Duodenal mucosa (tissue), 2 donors: ENCODE measurements around the gene PPARA.

ENCODE experiments used
- H3K27ac ChIP-seq: one replicate; pipeline ENCODE4 v1.7.0; 2013; ENCODE audit warnings: low read depth, low read length
- H3K27me3 ChIP-seq, 2 donors: one replicate each; pipeline ENCODE4 v1.7.0; 2013; ENCODE audit warnings: low read length in 2 of 2, control low read depth in 1 of 2; ENCODE audit not compliant: insufficient read depth in 2 of 2, control insufficient read depth in 1 of 2
- H3K36me3 ChIP-seq, 2 donors: one replicate each; pipeline ENCODE4 v1.7.0; 2013; ENCODE audit warnings: low read length in 2 of 2, control low read depth in 1 of 2; ENCODE audit not compliant: insufficient read depth in 2 of 2, control insufficient read depth in 1 of 2
- H3K4me1 ChIP-seq, 2 donors: one replicate each; pipeline ENCODE4 v1.7.0; 2013; ENCODE audit warnings: low read length in 2 of 2, control low read depth in 1 of 2; ENCODE audit not compliant: insufficient read depth in 2 of 2, control insufficient read depth in 1 of 2
- H3K4me3 ChIP-seq, 2 donors: one replicate each; pipeline ENCODE4 v1.7.0; 2013; ENCODE audit warnings: low read length in 2 of 2, low read depth in 1 of 2
- H3K9ac ChIP-seq, 2 donors: one replicate each; pipeline ENCODE4 v1.7.0; 2013; ENCODE audit warnings: low read length in 2 of 2, low read depth in 1 of 2
- H3K9me3 ChIP-seq, 2 donors: one replicate each; pipeline ENCODE4 v1.7.0; 2013; ENCODE audit warnings: low read length in 2 of 2, control low read depth in 1 of 2; ENCODE audit not compliant: control insufficient read depth in 1 of 2

PPARA gene

GRCh38 chr22:46113910-46114517, 36.3 kb upstream of the PPARA start:
- Histone ChIP-seq H3K9ac (no peak overlapping the region), H3K4me3 (no peak overlapping the region), H3K9me3 (no peaks in the 10 kb centered on the region), H3K27me3 (no peaks in the 10 kb centered on the region), H3K36me3 (peaks cover 18 to 43% of the 10 kb centered on the region in 2 donors), H3K27ac (no peak overlapping the region), H3K4me1 (peaks cover 9 to 34% of the 10 kb centered on the region in 2 donors)

GRCh38 chr22:46114518-46115387, 35.6 kb upstream of the PPARA start:
- Histone ChIP-seq H3K27ac (no peak overlapping the region), H3K4me1 (peaks cover 4 to 27% of the 10 kb centered on the region in 2 donors)

GRCh38 chr22:46115388-46115678, 35.0 kb upstream of the PPARA start:
- Histone ChIP-seq H3K27ac (no peak overlapping the region), H3K9ac (no peak overlapping the region), H3K9me3 (no peaks in the 10 kb centered on the region), H3K27me3 (no peaks in the 10 kb centered on the region), H3K4me3 (no peak overlapping the region), H3K36me3 (peaks cover 9 to 30% of the 10 kb centered on the region in 2 donors), H3K4me1 (peaks cover 4 to 27% of the 10 kb centered on the region in 2 donors)

More at GRCh38 chr22:46114518-46115387, 35.6 kb upstream of the PPARA start:
- Histone ChIP-seq H3K36me3 (peaks cover 12 to 36% of the 10 kb centered on the region in 2 donors), H3K9ac (no peak overlapping the region), H3K9me3 (no peaks in the 10 kb centered on the region), H3K4me3 (no peak overlapping the region), H3K27me3 (no peaks in the 10 kb centered on the region)

GRCh38 chr22:46115755-46116490, 34.4 kb upstream of the PPARA start:
- Histone ChIP-seq H3K9ac (peak overlapping the region in 1 of 2 donors; percentile 12), H3K36me3 (peaks cover 6 to 24% of the 10 kb centered on the region in 2 donors), H3K4me3 (no peak overlapping the region), H3K27me3 (no peaks in the 10 kb centered on the region), H3K4me1 (peaks cover 4 to 23% of the 10 kb centered on the region in 2 donors), H3K9me3 (no peaks in the 10 kb centered on the region), H3K27ac (no peak overlapping the region)

- Histone ChIP-seq H3K36me3 (peaks cover 4 to 21% of the 10 kb centered on the region in 2 donors), H3K9me3 (no peaks in the 10 kb centered on the region), H3K4me3 (peak overlapping the region in 1 of 2 donors; percentile 16), H3K27me3 (no peaks in the 10 kb centered on the region), H3K27ac (no peak overlapping the region), H3K9ac (no peak overlapping the region), H3K4me1 (peaks cover 4 to 23% of the 10 kb centered on the region in 2 donors)
Observed at GRCh38 chr22:46116491-46116958, 33.8 kb upstream of the PPARA start.

GRCh38 chr22:46117206-46118199, 32.8 kb upstream of the PPARA start:
- Histone ChIP-seq H3K36me3 (peaks cover 4 to 11% of the 10 kb centered on the region in 2 donors), H3K9me3 (no peaks in the 10 kb centered on the region), H3K4me1 (peaks cover 4 to 21% of the 10 kb centered on the region in 2 donors), H3K4me3 (no peak overlapping the region), H3K27me3 (no peaks in the 10 kb centered on the region), H3K9ac (no peak overlapping the region), H3K27ac (no peak overlapping the region)

- H3K27me3 ChIP-seq = no peaks in the 10 kb centered on the region
- H3K9me3 ChIP-seq = no peaks in the 10 kb centered on the region
- H3K27ac ChIP-seq = no peak overlapping the region
- H3K36me3 ChIP-seq = no peaks in the 10 kb centered on the region
- peaks cover 4 to 26% of the 10 kb centered on the region in 2 donors for H3K4me1 ChIP-seq
- no peak overlapping the region for H3K9ac ChIP-seq
- H3K4me3 ChIP-seq = no peak overlapping the region
Observed at GRCh38 chr22:46119093-46119728, 31.1 kb upstream of the PPARA start.

- H3K27me3 ChIP-seq = no peaks in the 10 kb centered on the region
- no peaks in the 10 kb centered on the region for H3K9me3 ChIP-seq
- peaks cover 4 to 26% of the 10 kb centered on the region in 2 donors for H3K4me1 ChIP-seq
- no peak overlapping the region for H3K27ac ChIP-seq
- H3K9ac ChIP-seq = no peak overlapping the region
- H3K4me3 ChIP-seq = no peak overlapping the region
- no peaks in the 10 kb centered on the region for H3K36me3 ChIP-seq
Observed at GRCh38 chr22:46119729-46120419, 30.5 kb upstream of the PPARA start.

GRCh38 chr22:46120420-46120737, 29.9 kb upstream of the PPARA start:
- Histone ChIP-seq H3K9ac (no peak overlapping the region), H3K27ac (no peak overlapping the region), H3K4me3 (no peak overlapping the region), H3K4me1 (peaks cover 6 to 26% of the 10 kb centered on the region in 2 donors), H3K27me3 (no peaks in the 10 kb centered on the region), H3K36me3 (no peaks in the 10 kb centered on the region), H3K9me3 (no peaks in the 10 kb centered on the region)
